Skeletal muscle satellite cell (primary cell): Measurements from ENCODE around the gene METTL23.
"Not testable (repeated sequence)": the region's sequence is repeated elsewhere in the genome, so short reads cannot be mapped to it uniquely, and the experiment has no call there.

Experiments
- H3K27me3 ChIP-seq: 2 replicates; pipeline ENCODE4 v1.7.0; 2013; ENCODE audit warnings: low read length; ENCODE audit not compliant: control insufficient read depth, insufficient read depth
- H3K36me3 ChIP-seq: 2 replicates; pipeline ENCODE4 v1.7.0; 2013; ENCODE audit warnings: mild to moderate bottlenecking, control low read depth, low read length; ENCODE audit not compliant: insufficient read depth
- H3K4me1 ChIP-seq: 2 replicates; pipeline ENCODE4 v1.7.0; 2013; ENCODE audit warnings: low read length; ENCODE audit not compliant: control insufficient read depth, insufficient read depth
- H3K4me2 ChIP-seq: 2 replicates; pipeline ENCODE4 v1.7.0; 2013; ENCODE audit warnings: mild to moderate bottlenecking, low read length
- H3K4me3 ChIP-seq: 2 replicates; pipeline ENCODE4 v1.7.0; 2013; ENCODE audit warnings: low read length
- H3K9ac ChIP-seq: 2 replicates; pipeline ENCODE4 v1.7.0; 2013; ENCODE audit warnings: mild to moderate bottlenecking, low read depth, low read length, moderate library complexity
- H3K9me3 ChIP-seq: replicated peaks from 2 replicates; pipeline ENCODE4 v1.7.0; 2013; ENCODE audit warnings: mild to moderate bottlenecking, control low read depth, low read length

The METTL23 gene

DNA sequence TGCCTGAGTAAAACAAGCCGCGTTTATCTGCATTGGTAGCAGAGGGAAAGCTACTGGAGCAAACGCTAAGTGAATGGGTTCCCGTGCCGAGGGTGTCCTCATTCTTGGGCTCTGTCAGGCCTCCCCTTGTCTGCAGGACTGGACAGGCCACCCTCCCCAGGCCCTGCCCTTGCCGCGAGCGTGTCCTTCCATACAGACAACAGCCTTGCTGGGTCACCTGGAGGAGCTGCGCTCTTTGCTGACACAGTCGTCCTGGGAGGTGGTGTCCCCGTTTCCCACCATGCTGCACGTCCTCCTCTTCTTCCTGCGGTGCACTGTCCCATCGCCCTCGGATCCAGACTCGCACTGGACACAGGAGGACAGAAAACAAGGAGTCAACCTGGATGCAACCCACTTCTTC is 8.1 kb upstream of the METTL23 start:
- Histone ChIP-seq H3K4me1 (peaks cover 28% of the 10 kb centered on the region), H3K4me3 (no peak overlapping the region), H3K9me3 (no peaks in the 10 kb centered on the region), H3K27me3 (no peaks in the 10 kb centered on the region), H3K4me2 (no peak overlapping the region), H3K9ac (no peak overlapping the region), H3K36me3 (peaks cover 80% of the 10 kb centered on the region)

GRCh38 chr17:76720211-76720610 is 6.4 kb upstream of the METTL23 start:
- H3K9ac ChIP-seq, result no peak overlapping the region
- no peak overlapping the region for H3K4me3 ChIP-seq
- H3K4me2 ChIP-seq, result no peak overlapping the region
- peaks cover 80% of the 10 kb centered on the region for H3K36me3 ChIP-seq
- no peaks in the 10 kb centered on the region for H3K9me3 ChIP-seq
- H3K27me3 ChIP-seq, result no peaks in the 10 kb centered on the region
- H3K4me1 ChIP-seq, result peaks cover 35% of the 10 kb centered on the region

DNA sequence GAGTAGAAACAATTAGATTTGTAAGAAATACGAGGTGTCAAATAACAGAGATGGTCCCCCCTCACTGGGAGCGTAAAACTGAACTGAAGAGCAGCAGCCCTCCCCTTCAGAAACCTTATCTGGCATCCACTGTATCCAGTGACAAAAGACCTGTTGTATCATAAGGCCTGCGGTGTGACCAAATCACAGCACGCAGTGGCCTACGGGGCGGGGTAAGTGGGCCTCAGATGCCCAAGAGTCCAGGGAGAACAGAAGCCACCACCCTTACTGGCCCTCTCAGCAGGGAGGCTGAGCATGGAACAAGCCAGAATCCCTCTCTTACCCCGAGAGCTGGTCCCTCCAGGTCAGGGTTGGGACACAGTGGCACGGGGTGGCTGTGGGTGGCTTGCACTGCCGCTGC is 5.7 kb upstream of the METTL23 start:
- no peak overlapping the region for H3K4me2 ChIP-seq
- no peak overlapping the region for H3K9ac ChIP-seq
- H3K36me3 ChIP-seq, result peaks cover 73% of the 10 kb centered on the region
- H3K9me3 ChIP-seq, result no peaks in the 10 kb centered on the region
- H3K27me3 ChIP-seq, result no peaks in the 10 kb centered on the region
- H3K4me3 ChIP-seq, result no peak overlapping the region
- peaks cover 30% of the 10 kb centered on the region for H3K4me1 ChIP-seq

DNA sequence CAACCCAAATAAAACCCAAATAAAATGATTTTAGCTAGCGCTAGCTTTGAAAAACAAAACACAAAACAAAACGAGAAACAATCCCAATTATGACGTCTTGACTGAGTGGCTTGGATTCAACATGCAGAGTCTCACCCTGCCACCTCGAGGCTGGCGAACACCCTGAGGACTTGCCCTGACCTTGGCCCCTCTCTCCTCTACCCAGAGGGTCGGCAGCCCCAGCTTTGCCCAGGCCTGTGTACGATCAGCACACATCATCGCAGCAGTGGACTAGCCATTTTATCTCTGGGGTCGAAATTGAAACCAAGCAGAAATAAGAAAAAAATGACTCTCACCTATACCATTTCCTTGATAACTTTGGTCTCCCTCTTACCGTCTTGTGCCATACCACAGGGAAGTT is 5.2 kb upstream of the METTL23 start:
- Histone ChIP-seq H3K9ac (no peak overlapping the region), H3K4me1 (peaks cover 25% of the 10 kb centered on the region), H3K36me3 (peaks cover 73% of the 10 kb centered on the region)

DNA sequence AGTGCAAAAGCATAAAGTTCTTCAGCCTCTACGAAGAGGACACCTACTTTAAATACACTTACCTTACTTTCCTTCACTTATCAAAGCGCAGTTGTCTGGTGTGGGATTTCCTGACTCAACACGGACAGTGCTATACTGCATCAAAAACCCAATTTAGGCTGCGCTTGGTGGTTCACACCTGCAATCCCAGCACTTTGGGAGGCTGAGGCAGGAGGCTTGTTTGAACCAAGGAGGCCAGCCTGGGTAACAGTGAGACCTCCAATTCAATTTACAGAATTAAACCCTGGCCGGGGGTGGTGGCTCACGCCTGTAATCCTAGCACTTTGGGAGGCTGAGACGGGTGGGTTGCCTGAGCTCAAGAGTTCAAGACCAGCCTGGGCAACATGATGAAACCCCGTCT is 4.4 kb upstream of the METTL23 start:
- peaks cover 70% of the 10 kb centered on the region for H3K36me3 ChIP-seq
- no peak overlapping the region for H3K9ac ChIP-seq

More for the DNA sequence above, 5.2 kb upstream of the METTL23 start:
- Histone ChIP-seq H3K27me3 (no peaks in the 10 kb centered on the region), H3K9me3 (no peaks in the 10 kb centered on the region), H3K4me3 (no peak overlapping the region), H3K4me2 (no peak overlapping the region)

GRCh38 chr17:76722977-76723376 is 3.7 kb upstream of the METTL23 start:
- Histone ChIP-seq H3K4me1 (peaks cover 20% of the 10 kb centered on the region), H3K36me3 (peaks cover 66% of the 10 kb centered on the region)
- not testable (repeated sequence) for H3K9ac ChIP-seq, H3K4me3 ChIP-seq, H3K4me2 ChIP-seq, H3K9me3 ChIP-seq, H3K27me3 ChIP-seq

More for the DNA sequence above, 4.4 kb upstream of the METTL23 start:
- Histone ChIP-seq H3K4me1 (peaks cover 16% of the 10 kb centered on the region), H3K9me3 (no peaks in the 10 kb centered on the region), H3K4me3 (no peak overlapping the region), H3K4me2 (no peak overlapping the region), H3K27me3 (no peaks in the 10 kb centered on the region)

GRCh38 chr17:76723812-76724211 is 2.8 kb upstream of the METTL23 start:
- Histone ChIP-seq H3K36me3 (peaks cover 57% of the 10 kb centered on the region), H3K9me3 (no peaks in the 10 kb centered on the region), H3K4me3 (no peak overlapping the region), H3K9ac (no peak overlapping the region), H3K27me3 (no peaks in the 10 kb centered on the region), H3K4me2 (no peak overlapping the region), H3K4me1 (peaks cover 21% of the 10 kb centered on the region)

DNA sequence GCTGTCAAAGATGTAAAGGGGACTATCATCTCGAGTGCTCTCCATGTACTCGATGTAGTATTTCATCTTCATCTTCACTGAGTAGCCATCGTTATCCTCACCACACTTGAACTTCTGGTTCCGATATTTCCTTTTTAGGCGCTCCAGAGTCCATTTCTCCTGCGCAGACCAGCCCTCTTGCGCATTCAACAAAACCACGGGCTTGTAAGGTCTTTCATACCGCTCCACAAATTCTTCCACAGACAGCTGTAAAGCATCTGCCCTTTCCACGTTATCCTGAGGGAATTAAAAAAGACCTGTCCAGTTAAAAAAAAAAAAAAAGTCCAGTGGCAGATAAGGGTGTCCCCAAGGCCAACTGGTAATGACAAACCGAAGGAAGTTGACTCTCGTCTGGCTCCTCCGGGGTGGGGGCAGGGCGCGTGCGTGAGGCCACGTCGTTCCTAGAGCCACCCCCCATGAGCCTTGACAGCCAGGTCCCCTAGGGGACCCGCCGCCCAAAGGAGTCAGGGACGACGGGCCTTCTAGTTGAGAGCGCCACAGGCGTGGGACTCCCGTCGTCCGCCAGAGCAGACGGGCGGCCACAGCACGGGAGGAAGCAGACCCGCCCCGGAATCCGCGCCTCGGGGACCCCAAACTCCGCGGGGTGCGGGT is 934 bp upstream of the METTL23 start:
- Histone ChIP-seq H3K9ac (peak overlapping the region; percentile 100), H3K36me3 (peaks cover 38% of the 10 kb centered on the region), H3K27me3 (no peaks in the 10 kb centered on the region), H3K4me1 (peaks cover 27% of the 10 kb centered on the region), H3K9me3 (no peaks in the 10 kb centered on the region), H3K4me2 (peak overlapping the region; percentile 91), H3K4me3 (peak overlapping the region; percentile 86)

DNA sequence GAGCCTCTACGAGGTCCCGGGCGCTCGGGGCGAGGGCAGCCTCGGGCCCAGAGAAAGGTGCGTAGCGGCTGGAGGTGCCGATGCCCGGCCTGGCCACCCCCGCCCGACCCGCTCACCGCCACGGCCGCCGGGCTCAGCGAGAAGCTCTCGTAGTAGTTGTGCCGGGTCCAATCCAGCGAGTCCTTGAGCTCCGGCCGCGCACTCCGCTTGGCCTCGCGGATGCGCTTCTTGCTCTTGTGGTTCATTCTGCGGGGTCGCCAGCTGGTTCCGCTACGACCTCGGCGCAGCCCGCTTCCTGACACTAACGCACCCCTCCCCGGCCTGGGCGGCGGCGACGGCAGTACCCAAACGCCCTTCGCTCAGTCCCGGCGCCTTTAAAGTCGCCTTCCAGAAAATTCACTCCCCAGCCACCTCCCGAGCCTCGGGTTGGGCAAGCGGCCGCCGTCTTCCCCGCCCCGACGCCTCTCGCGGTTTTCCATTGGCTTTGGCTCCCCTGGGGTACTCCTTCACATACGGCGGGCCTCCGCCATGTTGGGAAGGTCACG is 336 bp upstream of the METTL23 start, which contains the start of gene JMJD6:
Gene JMJD6 (minus strand): TSS at position 376 of the 545 bp plus-strand sequence. CDS start 131 bp downstream, at position 245.
- Histone ChIP-seq H3K27me3 (no peaks in the 10 kb centered on the region), H3K4me3 (peak within 1 kb of the TSS; percentile 86)

GRCh38 chr17:76727745-76728456 is 1.3 kb downstream of the METTL23 start:
- H3K4me1 ChIP-seq, result peaks cover 28% of the 10 kb centered on the region
- H3K9me3 ChIP-seq, result no peaks in the 10 kb centered on the region
- peak overlapping the region; percentile 87 for H3K4me2 ChIP-seq
- H3K9ac ChIP-seq, result peak overlapping the region; percentile 100
- H3K4me3 ChIP-seq, result peak overlapping the region; percentile 86
- peaks cover 34% of the 10 kb centered on the region for H3K36me3 ChIP-seq
- H3K27me3 ChIP-seq, result no peaks in the 10 kb centered on the region

More for the DNA sequence above, 336 bp upstream of the METTL23 start, which contains the start of gene JMJD6:
- Histone ChIP-seq H3K4me2 (peak within 1 kb of the TSS; percentile 91), H3K9ac (peak within 1 kb of the TSS; percentile 100), H3K9me3 (no peaks in the 10 kb centered on the region), H3K36me3 (peaks cover 36% of the 10 kb centered on the region), H3K4me1 (peaks cover 27% of the 10 kb centered on the region)

- not testable (repeated sequence) for H3K27me3 ChIP-seq, H3K4me3 ChIP-seq, H3K9ac ChIP-seq, H3K9me3 ChIP-seq
- H3K4me2 ChIP-seq, result peak overlapping the region; percentile 94
- H3K4me1 ChIP-seq, result peaks cover 37% of the 10 kb centered on the region
- H3K36me3 ChIP-seq, result peaks cover 52% of the 10 kb centered on the region
Measured at GRCh38 chr17:76731800-76732733, 5.4 kb downstream of the METTL23 start.
